GM18505 (cell line): ENCODE results near the gene PTPRB.

Source experiments
- ATAC-seq: cut with Tn5 transposase; IDR thresholded peaks from one replicate; pipeline ENCODE4 v1.9.1; 2021; ENCODE audit not compliant: unreplicated experiment
- POLR2A ChIP-seq: IDR thresholded peaks from 4 replicates; pipeline ENCODE4 v1.6.1; 2011; ENCODE audit warnings: borderline replicate concordance; ENCODE audit not compliant: insufficient read depth, insufficient read length; ENCODE audit errors: extremely low read depth

Gene PTPRB

GRCh38 chr12:70604662-70605061 lies 32.6 kb downstream of the PTPRB start:
- TF ChIP-seq POLR2A, result no peak
- ATAC-seq, result no peak

DNA sequence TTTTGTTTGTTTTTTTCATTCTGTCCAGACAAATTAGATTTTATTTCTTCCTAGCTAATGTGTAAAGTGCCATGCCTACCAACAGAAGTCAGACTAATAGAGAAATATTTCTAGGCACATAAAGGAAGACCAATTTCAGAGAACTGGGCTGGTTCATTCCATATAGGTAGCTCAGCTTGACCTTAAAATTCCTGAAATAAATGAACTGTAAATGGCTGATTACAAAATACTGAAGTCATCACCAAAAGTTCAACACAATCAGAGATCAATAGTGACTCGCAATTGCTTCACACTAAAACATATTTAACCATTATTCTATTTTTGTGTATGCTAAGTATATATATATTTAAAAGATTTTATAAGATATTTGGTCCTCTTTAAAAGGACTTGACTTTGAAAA lies 34.2 kb downstream of the PTPRB start:
- no peak for TF ChIP-seq POLR2A

GRCh38 chr12:70598467-70599193 lies 38.6 kb downstream of the PTPRB start:
- ATAC-seq, result no peak
- no peak for TF ChIP-seq POLR2A

More for the DNA sequence above, 34.2 kb downstream of the PTPRB start:
- ATAC-seq, result no peak

DNA sequence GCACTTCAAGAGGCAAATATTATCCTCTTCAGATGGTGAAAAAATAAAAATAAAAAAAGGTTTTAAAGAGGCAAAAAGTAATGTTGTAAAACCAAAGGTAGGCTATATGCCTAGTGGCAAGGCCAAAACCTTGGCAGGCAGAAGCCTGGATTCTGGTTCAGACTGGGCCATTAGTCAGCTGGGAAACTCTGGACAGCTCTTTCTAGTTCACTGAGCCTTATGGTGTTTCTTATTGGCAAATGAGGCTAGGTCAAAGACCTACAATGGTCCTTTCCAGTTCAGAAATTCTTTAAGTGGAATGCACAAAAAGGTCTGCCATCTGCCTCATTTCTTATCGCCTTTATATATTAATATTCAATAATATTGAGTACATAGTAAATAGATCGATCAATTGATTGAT lies 44.6 kb downstream of the PTPRB start:
- no peak for ATAC-seq
- no peak for TF ChIP-seq POLR2A

- no peak for ATAC-seq
- TF ChIP-seq POLR2A, result no peak
These were observed 46.5 kb downstream of the PTPRB start for GRCh38 chr12:70590549-70591226.

DNA sequence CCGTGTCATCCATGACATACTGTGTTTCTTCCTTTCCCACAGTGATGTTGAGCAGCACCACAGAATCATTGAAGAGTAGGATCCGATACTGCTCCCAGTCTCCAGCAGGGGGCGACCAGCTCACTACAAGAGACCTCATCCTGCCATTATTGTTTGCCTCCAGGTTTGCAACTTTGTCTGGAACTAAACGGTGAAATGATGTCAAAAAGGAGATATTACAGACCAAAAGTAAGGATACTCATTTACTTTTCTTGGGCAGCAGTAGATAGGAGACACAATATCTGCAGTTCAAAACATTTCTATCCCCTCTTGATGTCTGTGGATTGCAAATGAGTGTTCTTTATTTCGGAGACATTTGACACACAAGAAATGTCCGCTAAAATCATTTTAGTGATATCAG lies 47.2 kb downstream of the PTPRB start:
- ATAC-seq, result peak; percentile 96
- no peak for TF ChIP-seq POLR2A

- no peak for ATAC-seq
- TF ChIP-seq POLR2A, result no peak
These were observed 52.9 kb downstream of the PTPRB start for GRCh38 chr12:70584332-70584731.

DNA sequence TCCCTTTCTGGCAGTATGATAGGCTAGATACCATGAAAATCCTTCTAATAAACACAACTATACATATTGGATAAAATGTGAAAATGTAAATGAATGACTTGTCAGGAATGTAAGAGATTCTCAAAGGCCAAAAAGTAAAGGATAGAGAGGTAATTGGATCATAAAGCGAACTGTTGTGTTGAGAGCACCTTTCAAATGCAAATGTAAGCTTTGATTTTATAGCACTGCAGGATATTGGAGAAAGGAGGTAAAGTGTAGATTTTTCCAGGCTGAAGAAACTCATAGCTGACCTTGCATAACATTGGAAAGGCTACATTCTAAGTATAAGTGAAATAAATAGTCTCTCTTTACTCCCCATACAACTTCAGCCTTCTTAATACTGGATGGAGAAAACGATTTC lies 54.0 kb downstream of the PTPRB start:
- TF ChIP-seq POLR2A, result no peak
- no peak for ATAC-seq

DNA sequence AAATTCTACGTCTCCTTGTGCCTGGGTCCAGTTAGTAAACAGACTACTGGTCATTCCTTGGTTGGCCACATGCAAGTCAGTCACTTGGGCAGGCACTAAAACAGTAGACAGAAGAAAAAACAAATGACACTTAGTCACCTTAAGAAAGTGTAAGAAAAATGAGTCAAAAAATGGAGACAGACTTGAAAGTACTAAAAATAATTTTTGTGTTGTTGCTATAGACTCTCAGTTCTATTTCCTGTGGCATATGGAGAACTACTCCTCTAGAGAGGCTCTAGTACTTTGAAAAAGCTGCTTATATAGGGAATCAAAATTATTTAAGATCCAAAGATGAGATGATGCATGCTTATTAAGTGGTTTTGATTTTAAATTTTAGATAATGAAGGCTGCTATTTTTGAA lies 56.0 kb downstream of the PTPRB start:
- peak; percentile 57 for ATAC-seq
- no peak for TF ChIP-seq POLR2A

- TF ChIP-seq POLR2A, result no peak
- peak; percentile 20 for ATAC-seq
These were observed 60.0 kb downstream of the PTPRB start for GRCh38 chr12:70577283-70577634.

DNA sequence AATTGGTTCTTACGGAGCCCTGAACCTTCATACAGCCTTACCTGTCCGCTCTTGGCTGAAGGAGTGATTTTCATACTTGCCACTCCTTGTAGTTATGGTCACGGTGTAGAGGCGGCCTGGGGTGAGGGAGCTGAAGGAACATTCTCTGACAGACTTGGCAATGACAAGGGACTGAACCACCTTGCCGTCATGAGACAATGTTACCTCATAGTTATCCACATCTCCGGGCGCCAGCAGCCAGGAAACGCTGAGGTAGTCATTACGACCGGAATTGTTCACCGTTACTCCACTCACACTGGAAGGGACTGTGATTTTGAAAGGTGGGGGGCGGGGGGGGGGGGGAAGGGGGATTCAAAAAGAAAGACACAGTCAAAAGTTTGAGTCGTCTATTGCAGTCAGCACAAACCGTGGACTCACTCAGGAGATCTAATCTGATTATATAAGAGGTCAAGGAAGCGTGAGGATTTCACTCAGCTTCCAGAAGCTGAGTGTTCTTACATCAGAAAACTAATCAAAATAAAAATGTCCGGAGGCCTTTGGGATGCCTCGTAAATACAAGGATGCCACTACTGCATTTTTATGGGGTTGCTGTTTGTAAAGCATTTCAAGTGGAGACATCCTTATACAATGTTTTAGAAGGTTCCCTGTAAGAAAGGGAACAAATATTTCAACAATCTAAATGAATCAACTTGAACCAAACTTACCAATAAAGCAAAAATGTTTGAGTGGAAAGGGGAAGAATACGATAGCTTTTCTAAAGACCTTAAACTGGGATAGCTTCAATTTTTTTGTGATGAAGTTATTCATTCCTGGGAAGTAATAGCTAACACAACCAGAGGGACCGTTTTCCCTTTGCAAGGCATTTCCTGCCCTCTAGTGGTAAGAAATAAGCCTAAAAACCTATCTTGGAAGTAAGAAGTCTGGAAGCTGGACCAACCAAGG lies 60.6 kb downstream of the PTPRB start:
- peak; percentile 56 for ATAC-seq
- TF ChIP-seq POLR2A, result no peak

GRCh38 chr12:70571705-70572268 lies 65.4 kb downstream of the PTPRB start:
- ATAC-seq, result no peak
- TF ChIP-seq POLR2A, result no peak

DNA sequence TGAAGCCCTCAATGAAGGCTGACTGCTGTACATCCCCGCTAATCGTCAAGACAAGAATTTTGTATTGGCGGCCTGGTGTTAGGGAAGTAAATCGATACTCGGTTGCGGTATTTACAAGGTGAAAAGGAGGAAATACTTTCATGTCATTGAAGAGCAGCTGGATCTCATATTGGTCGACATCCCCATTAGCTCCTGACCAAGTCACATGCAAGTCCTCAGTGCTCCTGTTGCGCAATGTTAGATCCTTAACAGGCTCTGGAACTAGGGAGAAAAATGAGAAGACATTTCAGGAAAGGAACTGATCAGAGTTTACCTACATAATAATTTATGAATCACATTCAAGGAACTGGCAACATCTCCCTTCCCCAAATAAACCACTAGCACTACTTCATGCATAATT lies 66.2 kb downstream of the PTPRB start:
- TF ChIP-seq POLR2A, result no peak
- ATAC-seq, result no peak
